Stimulated activated CD8-positive, alpha-beta memory T cell treated with anti-CD3 and anti-CD28 coated beads, Interleukin-15, amount 100 ng/mL, for 4 hours (primary cell): ENCODE data around the gene ITK.
"Not testable (repeated sequence)": the region's sequence is repeated elsewhere in the genome, so short reads cannot be mapped to it uniquely, and the experiment has no call there.

ENCODE experiments used
- DNase-seq, 2 donors: peaks; one replicate each; pipeline ENCODE4 v3.0.0-alpha.2; 2020; ENCODE audit warnings: low read depth in 2 of 2

Gene ITK

GRCh38 chr5:157212307-157212706 lies 31.7 kb downstream of the ITK start:
- no peak for DNase-seq

GRCh38 chr5:157213527-157214243 lies 33.0 kb downstream of the ITK start:
- no peak for DNase-seq

- DNase-seq = no peak
Measured at GRCh38 chr5:157214415-157214814, 33.8 kb downstream of the ITK start.

- no peak for DNase-seq
Measured at GRCh38 chr5:157214861-157215513, 34.3 kb downstream of the ITK start.

- no peak for DNase-seq
Measured at GRCh38 chr5:157215514-157216167, 35.0 kb downstream of the ITK start.

- DNase-seq = no peak
Measured at GRCh38 chr5:157216391-157217142, 35.9 kb downstream of the ITK start.

- peak; percentile 49 to 77 for DNase-seq
Measured at GRCh38 chr5:157217289-157218024, 36.8 kb downstream of the ITK start.

- DNase-seq = no peak
Measured at GRCh38 chr5:157219491-157220271, 39.0 kb downstream of the ITK start.

GRCh38 chr5:157221959-157222358 lies 41.3 kb downstream of the ITK start:
- no peak for DNase-seq

- DNase-seq = peak; percentile 39 to 82
Measured at GRCh38 chr5:157222506-157223230, 42.0 kb downstream of the ITK start.

GRCh38 chr5:157225469-157226422 lies 45.1 kb downstream of the ITK start:
- DNase-seq = no peak

GRCh38 chr5:157230610-157231009 lies 50.0 kb downstream of the ITK start:
- DNase-seq = no peak

- DNase-seq = no peak
Measured at GRCh38 chr5:157232706-157233105, 52.1 kb downstream of the ITK start.

GRCh38 chr5:157233515-157233914 lies 52.9 kb downstream of the ITK start:
- no peak for DNase-seq

- DNase-seq = no peak
Measured at GRCh38 chr5:157236423-157236822, 55.8 kb downstream of the ITK start.

GRCh38 chr5:157241483-157241882 lies 60.8 kb downstream of the ITK start:
- DNase-seq = no peak

GRCh38 chr5:157244704-157245103 lies 64.1 kb downstream of the ITK start:
- DNase-seq = not testable (repeated sequence)

GRCh38 chr5:157245476-157245875 lies 64.8 kb downstream of the ITK start:
- no peak for DNase-seq

- DNase-seq = no peak
Measured at GRCh38 chr5:157245886-157246285, 65.2 kb downstream of the ITK start.
